GM21526 (cell line): Measurements from ENCODE around the gene KCNT2.

Experiments used
- ATAC-seq: cut with Tn5 transposase; IDR thresholded peaks from one replicate; pipeline ENCODE4 v1.9.1; 2021; ENCODE audit warnings: moderate library complexity; ENCODE audit not compliant: unreplicated experiment, low FRiP score

The KCNT2 gene

GRCh38 chr1:196459383-196459782, 148.9 kb downstream of the KCNT2 start:
- no peak for ATAC-seq

DNA sequence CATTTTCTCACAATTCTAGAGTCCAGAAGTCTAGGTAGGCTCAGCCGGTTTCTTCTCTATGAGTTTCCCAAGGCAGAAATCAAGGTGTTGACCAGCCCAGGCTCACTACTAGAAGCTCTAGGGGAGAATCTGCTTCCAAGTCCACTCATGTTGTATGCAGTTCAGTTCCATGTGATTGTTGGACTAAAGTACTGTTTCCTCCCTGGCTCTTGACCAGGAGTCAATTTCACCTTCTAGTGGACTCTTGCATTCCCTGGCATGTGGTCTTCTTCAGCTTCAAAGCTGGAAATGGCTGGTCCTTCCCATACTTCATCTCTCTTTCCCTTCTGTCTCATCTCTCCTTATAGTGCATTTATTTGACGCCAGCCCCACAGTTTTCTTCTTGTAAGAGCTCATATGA, 153.4 kb downstream of the KCNT2 start:
- ATAC-seq: no peak

- no peak for ATAC-seq
Measured at GRCh38 chr1:196451103-196451502, 157.1 kb downstream of the KCNT2 start.

GRCh38 chr1:196450143-196451095, 157.8 kb downstream of the KCNT2 start:
- no peak for ATAC-seq

DNA sequence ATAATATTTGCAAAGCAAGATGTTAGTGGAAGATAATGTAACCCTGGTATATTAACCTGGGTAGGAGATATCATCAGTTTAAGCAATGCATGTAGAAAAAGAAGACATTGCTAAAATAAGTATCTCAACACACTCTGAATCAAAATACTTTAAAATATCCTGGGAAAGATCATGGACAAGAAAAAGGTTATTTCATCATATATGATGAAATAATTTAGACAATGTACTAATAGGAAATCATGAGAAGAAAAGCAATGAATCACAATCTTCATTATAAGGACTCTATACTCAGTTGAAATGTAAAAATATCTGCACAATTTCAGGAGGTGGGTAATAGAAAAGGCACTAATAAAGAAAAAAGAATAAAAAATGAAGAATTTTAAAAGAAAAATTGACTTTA, 158.8 kb downstream of the KCNT2 start:
- ATAC-seq: no peak

DNA sequence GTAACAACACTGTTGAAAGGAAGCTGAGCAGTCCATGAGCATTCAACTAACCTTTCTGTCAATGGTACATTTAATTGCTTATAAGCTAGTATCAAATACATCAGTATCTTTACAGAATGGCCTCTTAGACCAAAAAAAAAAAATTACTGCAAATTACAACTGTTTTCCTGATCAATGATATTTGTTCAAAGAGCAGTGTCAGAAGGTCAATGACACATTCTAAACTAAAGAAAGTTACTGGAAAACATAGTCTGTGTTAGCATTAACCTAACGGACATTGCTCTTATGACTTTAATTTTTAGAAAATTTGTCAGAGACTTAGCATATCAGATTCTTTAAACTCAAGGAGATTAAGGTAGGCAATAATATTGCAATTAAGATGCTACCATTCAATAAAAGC, 162.5 kb downstream of the KCNT2 start:
- no peak for ATAC-seq

DNA sequence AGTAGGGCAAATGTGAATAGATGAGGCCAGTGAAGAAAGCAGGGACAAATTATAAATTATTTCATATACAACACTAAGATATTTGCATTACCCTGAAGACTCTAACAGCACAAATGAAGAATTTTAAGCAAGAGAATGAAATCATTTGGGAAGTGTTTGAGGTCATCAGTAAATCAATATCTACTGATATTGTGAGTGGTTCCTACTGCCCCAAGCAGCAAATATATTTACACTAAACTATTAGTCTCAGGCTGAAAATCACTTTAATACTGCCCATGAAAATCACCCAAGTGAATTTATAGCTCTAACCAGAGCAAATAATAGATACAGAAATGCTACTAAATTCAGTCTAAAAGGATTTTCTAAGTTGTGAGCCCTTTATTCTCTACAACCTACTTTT, 163.6 kb downstream of the KCNT2 start:
- no peak for ATAC-seq

- no peak for ATAC-seq
Measured at GRCh38 chr1:196442366-196442765, 165.9 kb downstream of the KCNT2 start.

DNA sequence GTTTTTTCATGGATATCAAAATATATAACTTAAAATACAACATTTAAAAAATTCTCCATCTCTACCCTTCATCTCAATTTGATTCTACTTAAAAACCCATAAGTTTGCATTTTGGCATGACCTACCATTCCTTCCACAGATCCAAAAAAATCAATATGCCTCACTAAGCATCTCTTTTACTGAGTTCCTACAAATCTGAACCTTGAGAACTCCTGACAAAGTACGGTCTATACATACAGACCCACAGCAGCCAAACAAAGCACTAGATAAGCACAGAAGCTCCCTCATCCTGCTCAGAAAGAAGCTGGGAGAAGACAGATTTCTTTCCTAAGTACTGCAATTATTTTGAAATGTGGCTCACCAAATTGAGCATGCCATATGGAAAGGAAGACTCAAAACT, 167.5 kb downstream of the KCNT2 start:
- no peak for ATAC-seq

DNA sequence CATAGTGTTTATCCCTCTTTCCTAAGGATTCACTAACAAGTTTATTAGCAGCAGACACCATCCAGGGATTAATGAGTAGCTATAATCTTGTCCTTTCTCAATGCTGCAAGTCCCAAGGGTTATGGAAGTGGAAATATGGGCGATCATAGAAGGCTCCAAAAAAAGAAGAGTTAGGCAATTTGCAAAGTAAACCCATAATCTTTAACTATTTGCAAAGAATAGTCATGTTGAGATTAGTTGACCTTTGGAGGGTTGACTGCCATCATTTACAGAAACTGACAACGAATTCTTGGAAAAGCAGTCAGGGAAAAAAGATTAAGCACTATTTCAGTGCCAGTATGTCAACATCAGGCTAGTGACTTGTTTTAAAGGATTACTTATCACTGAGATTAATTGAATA, 169.9 kb downstream of the KCNT2 start:
- ATAC-seq: no peak

GRCh38 chr1:196437671-196438070, 170.6 kb downstream of the KCNT2 start:
- no peak for ATAC-seq

DNA sequence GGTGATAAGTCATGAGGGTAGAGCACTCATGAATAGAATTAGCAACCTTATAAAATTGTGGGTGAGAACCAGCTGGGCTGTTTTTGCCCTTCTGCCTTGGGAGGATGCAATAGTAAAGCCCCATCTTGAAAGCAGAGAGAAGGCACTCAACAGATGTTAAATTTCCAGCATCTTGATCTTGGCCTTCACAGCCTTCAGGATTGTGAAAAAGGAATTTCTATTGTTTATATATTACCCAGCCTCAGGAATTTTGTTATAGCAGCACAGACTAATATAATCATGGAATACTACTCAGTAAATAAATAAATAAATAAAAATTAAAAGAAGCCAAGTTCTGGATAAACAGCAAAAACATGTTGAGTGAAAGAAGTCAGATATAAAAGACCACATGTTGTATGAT, 175.2 kb downstream of the KCNT2 start:
- ATAC-seq: no peak

- no peak for ATAC-seq
Measured at GRCh38 chr1:196427976-196428734, 180.1 kb downstream of the KCNT2 start.

GRCh38 chr1:196425513-196425912, 182.7 kb downstream of the KCNT2 start:
- ATAC-seq: no peak

DNA sequence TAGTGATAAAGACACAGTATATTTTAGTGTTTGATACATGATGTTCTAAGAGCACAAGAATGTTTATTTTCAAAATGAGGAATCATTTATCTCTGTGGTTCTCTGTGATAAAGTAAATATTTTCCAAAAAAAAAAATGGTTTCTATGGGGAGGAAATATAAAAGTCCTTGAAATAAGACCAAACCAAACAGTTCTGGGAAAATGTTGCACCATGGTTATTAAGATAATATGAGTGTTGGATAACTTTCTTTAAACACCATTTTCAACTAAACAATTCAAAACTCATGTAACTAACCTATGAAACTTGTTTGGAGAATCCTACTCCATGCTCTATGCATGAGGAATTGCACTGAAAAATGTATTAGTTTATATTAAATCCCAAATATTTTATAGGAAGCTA, 184.6 kb downstream of the KCNT2 start:
- ATAC-seq: no peak

GRCh38 chr1:196418772-196419171, 189.5 kb downstream of the KCNT2 start:
- no peak for ATAC-seq

DNA sequence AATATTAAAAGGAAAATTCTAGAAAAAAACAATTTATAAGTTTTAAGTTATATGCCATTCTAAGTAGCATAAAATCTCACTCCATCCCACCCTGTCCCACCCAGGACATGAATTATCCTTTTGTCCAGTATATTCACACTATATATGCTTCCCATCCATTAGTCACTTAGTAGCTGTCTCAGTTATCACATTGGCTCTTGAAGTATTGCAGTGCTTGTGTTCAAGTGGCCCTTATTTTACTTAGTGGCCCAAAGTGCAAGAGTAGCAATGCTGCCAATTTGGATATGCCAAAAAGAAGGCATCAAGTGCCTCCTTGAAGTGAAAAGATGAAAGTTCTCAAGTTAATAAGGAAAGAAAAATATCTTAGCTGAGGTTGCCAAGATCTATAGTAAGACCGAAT, 192.3 kb downstream of the KCNT2 start:
- ATAC-seq: no peak

DNA sequence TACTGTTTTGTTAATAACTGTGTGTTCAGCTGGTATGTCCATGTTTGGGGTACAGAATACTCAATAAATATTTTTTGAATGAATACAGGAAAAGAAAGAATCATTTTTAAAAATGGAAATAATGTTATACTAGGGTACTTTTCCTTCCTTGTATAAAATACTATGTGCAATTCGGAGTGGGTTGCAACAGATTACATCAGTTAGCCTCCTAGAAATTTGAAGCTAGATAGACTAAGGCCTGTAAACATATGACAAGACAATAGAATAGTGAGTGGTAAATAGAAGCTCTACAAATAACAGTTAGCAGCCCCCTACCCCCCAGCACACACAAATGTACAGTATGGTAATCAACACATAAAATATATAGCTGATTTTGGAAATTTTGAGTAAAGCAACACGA, 195.9 kb downstream of the KCNT2 start:
- no peak for ATAC-seq

DNA sequence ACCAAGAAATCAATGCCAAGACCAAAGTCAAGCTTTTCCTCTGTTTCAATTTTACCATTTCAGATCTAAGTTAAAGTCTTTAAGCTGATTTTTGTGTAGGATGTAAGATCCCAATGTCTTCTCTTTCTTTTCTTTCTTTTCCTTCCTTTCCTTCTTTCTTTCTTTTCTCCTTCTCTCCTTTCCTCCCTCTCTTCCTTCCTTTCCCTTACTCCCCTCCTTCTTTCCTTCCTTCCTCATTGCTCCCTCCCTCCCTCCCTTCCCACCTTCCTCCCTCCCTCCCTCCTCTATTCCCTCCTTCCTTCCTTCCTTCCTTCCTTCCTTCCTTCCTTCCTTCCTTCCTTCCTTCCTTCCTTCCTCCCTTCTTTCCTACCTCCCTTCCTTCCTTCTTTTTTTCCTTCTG, 197.5 kb downstream of the KCNT2 start:
- no peak for ATAC-seq

GRCh38 chr1:196409586-196409985, 198.7 kb downstream of the KCNT2 start:
- ATAC-seq: no peak

DNA sequence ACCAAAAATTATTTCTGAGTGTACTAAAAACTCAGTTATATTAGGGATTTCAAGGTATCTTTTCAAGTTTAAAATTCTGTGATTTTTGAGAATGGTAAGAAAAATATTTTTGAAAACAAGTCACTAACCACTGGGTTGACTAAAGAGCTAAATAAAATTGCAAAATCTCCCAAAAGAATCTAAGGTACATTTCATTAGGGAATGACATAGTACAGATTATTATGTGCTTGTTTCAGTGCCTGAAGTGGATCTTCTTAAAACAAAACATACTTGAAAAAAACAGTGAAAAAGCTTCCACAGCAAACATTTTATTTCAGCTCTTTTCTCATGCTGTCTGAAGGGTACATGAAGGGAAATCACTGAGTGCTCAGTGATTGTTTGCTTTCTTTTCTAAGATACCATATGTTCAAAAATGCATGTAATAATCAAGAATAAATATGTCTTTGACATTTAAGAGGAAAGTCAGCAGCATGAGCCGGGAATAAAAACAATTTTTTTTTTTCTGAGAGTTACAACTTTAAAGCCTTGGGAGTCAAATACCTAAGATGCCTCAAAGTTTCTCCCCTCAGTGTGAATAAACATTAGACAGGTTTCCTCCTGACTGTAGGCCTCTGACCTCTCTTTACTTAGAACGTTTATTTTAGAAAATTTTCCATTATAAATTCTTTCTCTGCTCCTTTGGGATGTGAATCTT, 200.7 kb downstream of the KCNT2 start:
- no peak for ATAC-seq
